ENCODE measurements around the gene EDEM1.
A peak's percentile ranks its signal among the peaks of the same experiment; 100 is the strongest.
"Not testable (repeated sequence)": the region's sequence is repeated elsewhere in the genome, so short reads cannot be mapped to it uniquely, and the experiment has no call there.

The EDEM1 gene

DNA sequence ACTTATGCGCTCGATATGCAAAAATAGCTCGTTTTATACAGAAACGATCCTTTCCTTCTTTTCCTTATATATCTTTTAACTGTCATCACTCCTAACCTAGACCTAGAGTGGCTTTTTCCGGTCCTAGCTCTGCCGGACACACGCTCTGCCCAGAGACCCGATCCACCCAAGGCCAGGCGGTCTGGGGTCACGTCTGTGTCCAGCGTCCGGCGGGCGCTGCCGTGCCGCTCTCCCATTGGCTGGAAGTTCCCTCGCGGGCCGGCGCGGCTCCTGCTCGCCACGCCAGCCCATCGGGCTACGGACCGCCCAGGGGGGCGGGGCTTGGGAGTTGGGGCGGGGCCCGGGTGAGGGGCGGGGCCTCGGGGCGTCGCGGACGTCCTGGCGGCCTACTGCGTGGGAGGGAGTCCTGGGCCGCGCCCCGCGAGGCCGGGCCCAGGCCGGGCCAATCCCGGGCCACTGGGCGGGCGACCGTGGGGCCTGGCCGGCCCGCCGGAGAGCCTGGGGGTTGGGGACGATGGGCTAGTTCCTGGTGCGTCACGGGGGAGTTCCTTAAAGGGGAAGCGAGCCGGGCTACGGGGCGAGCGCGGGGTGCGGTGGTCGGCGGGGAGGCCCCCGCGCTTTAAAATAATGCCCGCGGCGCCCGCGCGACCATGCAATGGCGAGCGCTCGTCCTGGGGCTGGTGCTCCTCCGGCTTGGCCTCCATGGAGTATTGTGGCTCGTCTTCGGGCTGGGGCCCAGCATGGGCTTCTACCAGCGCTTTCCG is at the start of gene EDEM1:
Gene EDEM1 (plus strand): TSS at position 552 of the 764 bp plus-strand sequence. CDS start 99 bp downstream, at position 651.
- peak; percentile 84 for DNase-seq (ENCODE audit: low read depth, low spot score)

DNA sequence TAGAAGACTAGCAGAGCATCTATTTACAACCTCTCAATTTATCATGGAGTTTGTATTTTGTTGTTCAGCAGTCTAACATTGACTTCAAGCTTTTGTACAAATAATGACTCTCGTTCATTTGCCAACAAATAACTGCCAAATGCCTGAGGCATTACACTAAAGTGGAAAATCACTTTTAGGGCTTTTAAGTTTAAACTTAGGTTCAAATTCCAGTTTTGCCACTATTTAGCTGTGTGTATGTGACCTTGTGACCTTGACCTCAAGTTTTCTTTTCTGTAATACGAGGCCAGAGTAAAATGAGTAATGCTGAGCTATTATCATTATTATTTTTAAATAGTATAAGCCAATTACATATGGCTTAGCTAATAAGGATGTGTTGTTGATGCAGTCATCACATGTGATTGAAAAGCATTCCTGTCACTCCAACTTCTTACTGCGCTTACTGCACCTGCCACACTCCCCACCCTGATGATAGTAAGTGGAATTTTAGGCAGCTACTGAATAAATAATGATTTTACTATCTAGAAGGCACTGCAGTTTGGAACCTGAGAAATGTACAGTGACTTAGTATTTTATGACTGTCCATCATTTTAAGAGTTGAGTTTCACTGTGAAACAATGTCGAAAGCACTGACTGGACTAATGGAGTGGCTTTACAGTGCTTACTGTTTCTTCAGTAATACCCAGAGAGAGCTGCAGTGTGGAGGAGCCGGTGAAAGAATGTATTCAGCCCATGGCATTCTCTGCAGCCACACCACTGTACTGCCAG is 49.1 kb upstream of the EDEM1 start:
- no peak for DNase-seq (ENCODE audit: low read depth, low spot score)

DNA sequence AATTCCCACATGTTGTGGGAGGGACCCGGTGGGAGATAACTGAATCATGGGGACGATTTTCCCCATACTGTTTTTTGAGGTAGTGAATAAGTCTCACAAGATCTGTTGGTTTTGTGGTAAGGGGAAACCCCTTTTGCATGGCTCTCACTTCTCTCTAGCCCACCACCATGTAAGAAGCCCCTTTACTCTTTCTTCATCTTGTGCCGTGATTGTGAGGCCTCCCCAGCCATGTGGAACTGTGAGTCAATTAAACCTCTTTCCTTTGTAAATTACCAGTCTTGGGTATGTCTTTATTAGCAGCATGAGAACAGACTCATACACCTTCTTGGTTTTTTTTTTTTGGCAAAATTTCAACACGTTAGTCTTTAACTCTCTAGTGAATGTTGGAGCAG is 47.3 kb upstream of the EDEM1 start:
- DNase-seq (ENCODE audit: low read depth, low spot score), result no peak

DNA sequence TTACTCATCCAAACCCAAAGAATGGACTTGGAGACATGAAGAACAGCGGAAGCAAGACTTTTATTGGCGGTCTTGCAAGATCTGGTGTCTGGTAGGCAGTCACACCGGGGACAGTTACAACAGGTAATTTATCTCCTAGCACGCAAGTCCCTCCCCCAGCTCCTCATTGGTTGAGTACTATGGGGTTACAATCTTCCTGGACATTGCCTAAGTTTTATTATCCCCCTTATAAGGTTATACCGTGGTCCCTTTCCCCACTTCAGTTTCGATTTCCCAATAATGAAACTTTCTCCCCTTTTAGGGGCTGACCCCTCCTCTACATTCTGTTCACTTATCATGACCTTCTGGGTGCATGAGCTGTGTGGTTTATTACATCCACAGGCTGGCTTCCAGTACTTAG is 46.7 kb upstream of the EDEM1 start:
- DNase-seq (ENCODE audit: low read depth, low spot score), result no peak

DNA sequence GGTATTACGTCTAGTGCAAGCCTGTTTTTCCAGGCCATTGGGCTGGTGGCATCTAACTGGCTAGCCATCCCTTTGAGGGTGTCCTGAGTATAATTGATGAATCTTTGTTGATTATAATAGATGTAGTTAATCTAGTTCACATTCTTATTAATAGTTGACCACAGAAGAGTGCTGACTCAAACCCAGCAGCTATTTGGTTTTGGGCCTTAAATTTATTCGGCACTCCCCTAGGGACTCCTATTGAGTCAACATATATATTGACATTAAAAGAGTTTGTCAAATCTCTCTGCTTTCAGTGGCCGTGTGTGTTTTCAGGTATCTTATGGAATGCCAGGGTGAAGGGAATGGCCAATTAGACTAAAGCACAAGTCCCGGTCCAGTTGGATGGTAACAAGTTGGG is 45.7 kb upstream of the EDEM1 start:
- DNase-seq (ENCODE audit: low read depth, low spot score), result no peak

DNA sequence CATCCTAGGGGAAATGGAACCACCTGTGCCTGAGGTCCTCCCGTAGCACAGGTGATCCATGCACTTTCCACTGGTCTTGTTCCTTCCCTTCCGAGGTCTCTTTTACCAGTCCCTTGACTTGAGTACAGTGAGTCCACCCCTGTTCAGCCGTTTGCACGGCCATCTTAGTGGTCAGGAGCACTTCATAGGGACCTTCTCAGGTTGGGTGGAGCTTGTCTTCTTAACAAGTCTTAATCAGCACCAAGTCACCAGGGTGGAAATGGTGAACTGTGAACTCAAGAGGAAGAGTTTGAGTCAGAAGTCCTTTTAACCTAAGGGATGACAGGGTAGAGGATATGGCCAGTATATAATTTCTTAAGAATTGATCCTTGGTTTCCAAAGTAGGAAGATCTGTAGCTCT is 44.0 kb upstream of the EDEM1 start:
- DNase-seq (ENCODE audit: low read depth, low spot score), result no peak

DNA sequence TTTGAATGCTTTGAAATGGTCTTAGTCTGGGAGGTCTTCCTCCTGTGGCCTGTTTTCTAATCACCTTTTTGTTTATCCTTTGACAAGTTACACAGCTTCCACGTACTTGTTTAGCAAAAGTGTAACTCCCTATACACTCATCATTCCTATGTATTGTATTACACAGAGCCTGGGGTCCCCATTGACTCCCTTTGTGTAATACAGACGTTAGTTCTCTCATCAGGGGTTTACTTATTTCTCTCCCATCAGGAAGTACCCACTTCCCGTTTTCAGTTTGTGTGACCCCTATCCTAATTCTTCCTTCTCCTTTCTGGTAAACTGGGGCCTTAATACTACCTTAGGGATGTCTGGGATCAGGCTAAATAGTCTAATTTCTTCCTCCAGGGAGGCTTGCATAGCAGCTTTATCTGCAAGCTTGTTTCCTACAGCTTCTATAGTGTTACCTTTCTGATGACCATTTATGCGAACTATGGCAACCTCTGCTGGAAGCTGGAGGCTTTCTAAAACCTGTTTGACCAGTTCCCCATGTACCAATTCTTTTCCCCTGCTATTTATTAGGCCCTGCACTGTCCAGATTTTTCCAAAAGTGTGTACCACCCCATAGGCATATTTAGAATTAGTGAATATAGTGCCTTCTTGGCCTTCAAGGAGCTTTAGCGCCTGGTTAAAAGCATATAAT is 43.1 kb upstream of the EDEM1 start:
- DNase-seq (ENCODE audit: low read depth, low spot score), result no peak

DNA sequence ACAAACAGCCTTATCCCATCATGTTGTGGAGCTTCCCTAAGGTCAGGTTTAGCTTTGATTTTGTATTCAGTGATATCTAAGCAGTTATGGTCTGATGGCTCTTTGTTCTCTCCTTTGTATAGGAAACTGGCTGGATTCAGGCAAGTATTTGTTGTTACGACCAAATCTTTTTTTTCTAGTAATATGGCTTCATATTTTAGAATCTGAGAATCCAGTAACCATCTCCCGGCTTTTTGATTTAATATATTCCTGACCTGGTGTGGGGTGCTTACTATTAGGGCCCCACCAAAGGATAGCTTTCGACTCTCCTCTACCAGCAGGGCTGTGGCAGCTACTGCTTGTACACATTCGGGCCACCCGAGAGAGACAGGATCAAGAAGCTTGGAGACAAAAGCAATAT is 42.4 kb upstream of the EDEM1 start:
- no peak for DNase-seq (ENCODE audit: low read depth, low spot score)

DNA sequence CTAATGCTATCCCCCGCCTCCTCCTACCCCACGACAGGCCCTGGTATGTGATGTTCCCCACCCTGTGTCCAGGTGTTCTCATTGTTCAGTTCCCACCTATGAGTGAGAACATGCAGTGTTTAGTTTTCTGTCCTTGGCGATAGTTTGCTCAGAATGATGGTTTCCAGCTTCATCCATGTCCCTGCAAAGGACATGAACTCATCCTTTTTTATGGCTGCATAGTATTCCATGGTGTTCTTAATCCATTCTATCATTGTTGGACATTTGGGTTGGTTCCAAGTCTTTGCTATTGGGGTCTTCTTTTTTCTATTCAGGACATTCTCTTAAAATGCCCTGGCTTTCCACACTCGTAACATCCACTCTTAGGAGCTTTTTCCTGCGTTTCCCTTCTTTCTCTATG is 40.4 kb upstream of the EDEM1 start:
- not testable (repeated sequence) for DNase-seq (ENCODE audit: low read depth, low spot score)

DNA sequence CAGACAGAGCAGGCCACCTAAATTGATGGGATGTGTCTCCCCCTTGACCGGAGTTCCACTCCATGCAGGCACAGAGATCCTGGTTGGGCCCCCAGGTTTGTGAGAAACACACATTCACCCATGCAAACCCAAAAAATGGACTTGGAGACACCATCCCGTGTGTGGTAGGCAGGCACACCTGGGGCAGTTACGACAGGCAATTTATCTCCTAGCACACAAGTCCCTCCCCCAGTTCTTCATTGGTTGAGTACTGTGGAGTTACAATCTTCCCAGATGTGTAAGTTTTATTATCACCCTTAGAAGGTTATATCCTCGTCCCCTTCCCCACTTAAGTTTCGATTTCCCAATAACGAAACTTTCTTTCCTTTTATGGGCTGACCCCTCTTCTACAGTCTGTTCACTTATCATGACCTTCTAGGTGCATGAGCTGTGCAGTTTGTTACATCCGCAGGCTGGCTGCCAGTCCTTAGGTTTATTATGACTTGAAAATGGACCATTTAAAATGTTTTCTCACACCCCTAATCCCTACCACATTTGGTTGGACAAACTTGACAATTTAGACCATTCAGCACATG is 38.1 kb upstream of the EDEM1 start:
- no peak for DNase-seq (ENCODE audit: low read depth, low spot score)

DNA sequence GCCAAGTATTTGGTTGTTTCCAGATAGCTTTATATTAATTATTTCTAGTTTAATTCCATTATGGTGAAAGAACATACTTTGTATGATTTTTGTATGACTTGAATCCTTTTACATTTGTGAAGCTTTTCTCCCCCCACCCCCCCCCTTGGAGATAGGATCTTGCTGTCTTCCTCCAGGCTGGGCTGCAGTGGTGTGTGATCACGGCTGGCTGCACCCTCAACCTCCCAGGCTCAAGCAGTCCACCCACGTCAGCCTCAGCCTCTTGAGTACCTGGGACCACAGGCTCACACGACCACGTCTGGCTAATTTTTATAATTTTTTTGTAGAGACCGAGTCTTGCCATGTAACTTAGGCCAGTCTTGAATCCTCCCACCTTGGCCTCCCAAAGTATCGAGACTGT is 35.9 kb upstream of the EDEM1 start:
- DNase-seq (ENCODE audit: low read depth, low spot score), result no peak

DNA sequence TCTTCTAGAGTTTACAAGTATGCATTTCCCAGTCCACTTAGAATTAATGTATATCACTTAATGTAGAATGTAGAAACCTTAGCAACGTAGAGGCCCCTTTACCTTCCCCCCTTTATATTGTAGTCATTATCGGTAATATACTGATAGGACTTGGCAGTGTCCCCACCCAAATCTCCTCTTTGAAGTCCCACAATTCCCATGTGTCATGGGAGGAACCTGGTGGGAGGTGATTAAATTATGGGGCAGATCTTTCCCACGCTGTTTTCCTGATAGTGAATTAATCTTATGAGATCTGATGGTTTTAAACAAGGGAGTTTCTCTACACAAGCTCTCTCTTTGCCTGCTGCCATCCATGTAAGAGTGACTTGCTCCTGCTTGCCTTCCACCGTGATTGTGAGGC is 34.4 kb upstream of the EDEM1 start:
- DNase-seq (ENCODE audit: low read depth, low spot score), result no peak

DNA sequence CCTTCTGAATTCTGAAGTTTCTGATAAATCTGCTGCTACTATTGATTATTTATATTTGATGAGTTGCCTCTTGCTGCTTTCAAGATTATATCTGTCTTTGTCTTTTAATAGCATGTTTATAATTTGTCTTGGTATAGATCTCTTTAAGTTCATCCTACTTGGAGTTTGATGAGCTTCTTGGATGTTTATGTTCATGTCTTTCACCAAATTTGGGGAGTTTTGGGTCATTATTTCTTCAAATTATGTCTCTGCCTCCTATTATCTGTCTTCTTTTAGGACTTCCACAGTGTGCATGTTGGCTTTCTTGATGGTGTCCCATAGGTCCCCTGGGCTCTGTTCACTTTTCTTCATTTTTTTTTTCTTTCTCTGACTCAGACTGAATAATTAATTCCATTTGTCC is 32.3 kb upstream of the EDEM1 start:
- DNase-seq (ENCODE audit: low read depth, low spot score), result no peak

DNA sequence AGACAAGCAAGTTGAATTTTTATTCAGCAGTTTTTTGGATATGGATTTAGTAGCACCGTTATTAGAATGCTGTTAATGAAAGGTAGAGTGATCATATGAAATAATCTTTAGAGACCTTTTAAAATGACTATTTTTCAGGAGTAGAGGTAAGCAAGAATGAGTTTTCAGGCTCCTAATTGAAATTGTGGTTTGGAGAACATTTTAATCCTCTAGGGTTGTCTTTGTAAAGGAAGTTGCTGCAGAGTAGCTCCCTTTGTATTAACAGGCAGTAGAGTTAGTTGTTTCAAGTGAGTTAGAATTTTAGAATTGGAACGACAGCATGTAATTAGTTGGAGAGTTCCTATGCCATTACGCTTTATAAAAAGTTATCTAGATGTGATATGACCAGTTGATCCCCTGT is 27.2 kb upstream of the EDEM1 start:
- no peak for DNase-seq (ENCODE audit: low read depth, low spot score)

DNA sequence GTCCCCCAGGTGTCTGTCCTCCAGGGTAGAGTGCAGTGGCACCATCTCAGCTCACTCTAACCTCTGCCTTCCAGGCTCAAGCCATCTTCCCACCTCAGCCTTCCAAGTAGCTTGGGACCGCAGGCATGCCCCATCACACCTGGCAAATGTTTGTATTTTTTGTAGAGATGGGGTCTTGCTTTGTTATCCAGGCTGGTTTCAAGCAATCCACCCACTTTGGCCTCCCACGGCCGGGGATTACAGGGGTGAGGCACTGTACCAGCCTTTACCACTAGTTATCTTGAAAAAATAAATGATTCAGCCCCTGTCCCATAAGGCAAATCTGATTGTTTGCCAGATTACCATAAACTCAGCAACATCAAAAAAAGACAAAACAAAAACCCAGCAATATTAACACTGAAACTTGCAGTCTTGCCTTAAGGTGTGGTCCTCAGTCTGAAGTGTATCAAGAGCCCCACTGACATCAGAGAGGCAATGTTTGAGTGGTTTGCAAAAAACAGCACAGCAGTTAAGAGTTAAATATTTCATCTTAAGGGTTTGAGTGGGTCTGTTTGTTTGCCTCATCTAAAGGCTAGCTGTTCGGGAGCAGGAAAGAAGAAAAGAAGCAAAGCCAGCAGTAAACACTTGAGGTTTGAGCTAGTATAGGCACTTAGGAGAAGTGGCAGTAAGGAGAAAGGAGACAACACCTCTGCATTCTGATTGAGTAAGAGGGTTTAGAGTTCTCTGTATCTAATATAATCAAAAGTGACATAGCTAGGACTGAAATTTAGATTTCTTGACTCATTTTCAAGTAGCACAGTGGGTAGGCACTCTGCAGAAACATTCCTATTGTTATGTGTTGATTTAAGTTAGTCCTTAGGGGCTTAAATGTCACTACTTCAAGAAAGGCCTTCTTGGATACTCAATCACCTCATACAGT is 26.3 kb upstream of the EDEM1 start:
- no peak for DNase-seq (ENCODE audit: low read depth, low spot score)

DNA sequence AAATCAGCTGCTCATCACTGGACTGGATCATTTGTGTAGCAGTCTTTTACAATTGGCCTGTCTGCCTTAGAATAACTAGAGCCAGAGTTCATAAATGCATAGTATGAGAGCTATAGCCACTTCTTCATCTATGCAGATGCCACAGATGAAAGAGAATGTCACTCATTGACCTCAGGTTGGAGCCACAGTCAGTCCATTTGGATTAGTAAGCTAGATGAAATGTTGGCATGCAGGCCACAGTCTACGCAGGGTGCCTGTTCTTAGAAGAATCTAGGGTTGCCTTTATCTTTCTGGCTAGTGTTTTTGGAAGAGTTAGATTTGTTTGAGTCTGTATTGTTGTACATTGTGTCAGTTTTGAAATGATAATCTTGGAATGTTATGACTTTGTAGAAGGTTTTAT is 25.4 kb upstream of the EDEM1 start:
- DNase-seq (ENCODE audit: low read depth, low spot score), result no peak

DNA sequence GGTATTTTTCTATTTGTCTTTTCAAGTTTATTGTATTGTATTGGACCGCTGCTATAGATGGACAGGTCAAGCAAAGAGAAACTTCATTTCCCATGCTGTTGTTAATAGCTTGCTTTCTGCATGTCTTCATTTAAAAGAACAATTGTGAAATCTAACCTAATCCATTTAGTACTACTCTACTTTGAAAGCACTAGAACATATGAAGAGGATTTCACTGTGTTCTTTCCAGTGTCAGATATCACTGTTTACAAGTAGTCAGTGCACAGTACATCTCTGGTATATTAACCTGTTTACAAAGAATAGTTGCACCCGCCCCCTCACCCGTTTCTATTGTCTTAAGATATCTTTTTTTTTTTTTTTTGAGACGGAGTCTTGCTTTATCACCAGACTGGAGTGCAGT is 21.8 kb upstream of the EDEM1 start:
- DNase-seq (ENCODE audit: low read depth, low spot score), result no peak

DNA sequence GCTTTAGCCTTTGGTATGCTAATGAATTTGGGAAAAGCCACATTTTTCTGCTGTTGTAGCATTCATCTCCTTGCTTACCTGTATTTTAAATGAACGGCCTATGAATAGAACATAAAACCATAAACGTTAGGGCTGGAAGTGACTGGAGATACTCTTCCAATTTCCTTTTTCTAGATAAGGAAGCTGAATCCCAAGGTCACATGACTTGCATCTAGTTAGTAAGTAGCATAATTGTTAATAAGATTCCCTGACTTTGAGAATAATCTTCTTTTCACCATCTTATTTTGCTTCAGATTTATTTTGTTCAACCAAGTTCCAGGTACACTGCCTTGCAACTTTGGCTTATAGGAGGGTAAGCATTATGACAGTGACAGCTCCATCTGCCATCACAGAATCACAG is 20.7 kb upstream of the EDEM1 start:
- no peak for DNase-seq (ENCODE audit: low read depth, low spot score)

DNA sequence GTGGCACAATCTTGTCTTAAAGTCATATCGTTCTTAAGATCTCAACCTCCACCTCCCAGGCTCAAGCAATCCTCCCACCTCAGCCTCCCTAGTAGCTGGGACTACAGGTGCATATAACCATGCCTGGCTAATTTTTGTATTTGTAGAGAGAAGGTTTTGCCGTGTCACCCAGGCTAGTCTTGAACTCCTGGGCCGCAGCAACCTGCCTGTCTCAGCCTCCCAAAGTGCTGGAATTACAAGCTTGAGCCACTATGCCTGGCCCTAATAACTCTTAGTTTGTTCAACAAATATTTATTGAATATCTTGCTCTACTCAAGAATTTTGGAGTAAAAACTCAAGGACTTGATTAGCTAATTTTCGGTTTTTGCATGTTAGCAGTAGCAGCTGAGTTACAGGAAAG is 19.4 kb upstream of the EDEM1 start:
- DNase-seq (ENCODE audit: low read depth, low spot score), result no peak

DNA sequence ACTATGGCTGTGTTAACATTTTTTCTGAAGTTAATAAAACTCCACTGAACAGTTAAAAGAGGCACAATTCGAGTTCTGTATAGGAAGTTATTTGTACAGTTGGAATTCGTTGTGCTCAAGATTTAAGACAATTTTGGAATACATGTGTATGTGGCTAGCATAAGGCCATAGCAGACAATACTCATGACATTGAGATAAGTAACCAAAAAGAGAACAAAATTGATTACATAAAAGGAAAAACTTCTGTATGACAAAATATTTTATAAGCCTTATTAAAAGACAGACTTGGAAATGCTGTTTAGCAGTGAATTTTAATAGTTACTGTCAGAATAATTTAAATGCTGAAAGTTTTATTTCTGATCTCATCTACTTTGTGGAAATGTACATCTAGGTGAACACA is 17.7 kb upstream of the EDEM1 start:
- DNase-seq (ENCODE audit: low read depth, low spot score), result no peak

DNA sequence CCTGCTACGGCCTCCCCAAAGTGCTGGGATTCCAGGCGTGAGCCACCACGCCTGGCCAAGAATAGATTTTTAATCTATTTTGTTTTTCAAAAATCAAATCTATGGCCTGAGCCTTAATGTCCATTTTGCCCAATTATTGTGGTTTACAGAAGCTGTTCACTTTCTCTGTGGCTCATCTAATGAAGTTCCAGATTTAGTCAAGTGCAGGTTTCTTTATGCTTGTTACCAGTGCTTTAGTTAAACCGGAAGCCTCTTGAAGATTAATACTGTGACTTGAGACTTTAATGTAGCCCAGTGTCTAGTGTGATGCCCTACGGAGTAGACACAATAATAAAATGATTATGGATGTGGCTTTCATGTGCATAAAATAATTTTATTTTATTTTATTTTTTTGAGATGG is 16.5 kb upstream of the EDEM1 start:
- DNase-seq (ENCODE audit: low read depth, low spot score), result no peak
